T1000 (cell line): ENCODE measurements around the gene CCDC110.
"Not testable (repeated sequence)": the region's sequence is repeated elsewhere in the genome, so short reads cannot be mapped to it uniquely, and the experiment has no call there.

Source experiments
- DNase-seq: peaks from one replicate; lab custom pipeline; 2025; ENCODE audit warnings: mixed read lengths; lab: John Stamatoyannopoulos, UW

The CCDC110 gene

DNA sequence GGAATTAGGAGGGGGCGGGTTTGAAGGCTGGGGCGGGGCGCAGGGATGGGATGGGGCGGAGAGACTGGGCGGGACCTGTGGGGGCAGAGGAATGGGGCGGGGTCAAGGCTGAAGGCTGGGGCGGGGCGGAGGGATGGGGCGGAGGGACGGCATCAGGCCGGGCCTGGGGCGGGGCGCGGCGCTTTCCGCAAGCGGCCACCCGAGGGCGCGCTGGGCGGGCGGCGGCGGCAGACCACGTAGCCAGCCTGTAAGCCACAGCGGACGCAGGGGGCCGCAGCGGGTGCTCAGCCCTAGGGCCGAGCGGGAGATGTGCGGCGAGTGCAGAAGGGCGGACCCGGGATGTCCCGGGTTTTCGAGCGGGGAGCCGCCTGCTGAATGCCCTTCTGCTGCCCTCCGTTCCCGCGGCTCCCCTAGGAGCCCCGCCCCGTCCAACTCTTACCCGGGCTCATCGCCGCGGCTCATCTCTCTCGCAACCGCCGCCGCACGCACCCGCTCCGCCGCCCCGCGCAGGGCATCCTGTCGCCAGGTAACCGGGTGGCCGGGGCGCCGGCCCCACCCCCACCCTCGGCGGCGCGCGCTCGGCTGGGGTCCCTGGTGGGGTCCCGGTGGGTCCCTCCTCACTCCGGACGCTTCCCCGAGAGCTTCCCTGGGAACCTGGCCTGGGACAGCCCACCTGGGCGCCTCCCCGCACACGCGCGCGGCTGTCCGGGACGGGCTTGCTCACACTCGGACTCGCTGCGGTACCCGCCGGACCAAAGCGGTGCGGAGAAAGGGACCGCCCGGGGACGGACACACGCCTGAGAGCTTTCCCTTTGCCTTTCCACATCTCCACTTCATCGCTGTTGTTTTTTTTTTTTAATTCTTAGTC, at the start of gene CCDC110:
TSS of gene CCDC110 (minus strand) at position 499 of the 868 bp plus-strand sequence. CDS start at position 449, 50 bp downstream.
- peak; percentile 40 for DNase-seq

DNA sequence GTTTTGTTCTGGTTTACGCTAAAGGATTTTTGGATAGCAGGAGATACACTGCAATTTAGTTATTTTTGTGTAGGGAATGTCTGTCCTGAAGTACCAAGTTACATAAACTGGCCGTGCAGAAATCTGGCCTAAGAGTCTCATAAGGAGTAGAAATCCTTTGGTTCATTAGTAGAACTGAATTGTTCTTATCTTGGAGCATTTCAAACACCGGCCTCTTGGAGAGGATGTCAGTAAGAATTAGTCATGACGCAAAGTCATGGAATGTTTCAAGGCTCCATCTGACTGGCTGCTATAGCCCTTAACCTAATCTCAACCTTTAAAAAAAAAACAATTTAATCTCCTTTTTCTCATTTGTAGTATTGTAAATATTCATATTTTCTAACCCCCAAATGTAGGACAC, 48.6 kb upstream of the CCDC110 start:
- DNase-seq, result no peak

DNA sequence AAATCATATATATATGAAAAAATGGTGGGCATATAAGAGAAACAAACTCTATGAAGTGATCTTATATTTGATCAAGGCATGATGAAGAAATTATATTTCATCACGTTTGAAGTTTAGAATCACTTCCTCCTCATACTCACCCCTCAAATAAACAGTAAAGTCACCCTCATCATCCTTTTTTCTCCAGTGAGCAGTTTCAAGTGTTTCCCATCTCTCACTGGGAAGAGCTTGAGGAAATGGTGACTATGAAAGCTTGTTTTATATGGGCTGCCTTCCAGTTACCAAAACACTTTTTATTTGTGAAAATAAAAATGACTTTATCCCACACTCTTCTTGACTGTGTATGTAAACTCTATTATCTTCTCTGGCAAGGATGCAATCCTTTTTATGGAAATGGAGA, 47.0 kb upstream of the CCDC110 start:
- DNase-seq, result no peak

DNA sequence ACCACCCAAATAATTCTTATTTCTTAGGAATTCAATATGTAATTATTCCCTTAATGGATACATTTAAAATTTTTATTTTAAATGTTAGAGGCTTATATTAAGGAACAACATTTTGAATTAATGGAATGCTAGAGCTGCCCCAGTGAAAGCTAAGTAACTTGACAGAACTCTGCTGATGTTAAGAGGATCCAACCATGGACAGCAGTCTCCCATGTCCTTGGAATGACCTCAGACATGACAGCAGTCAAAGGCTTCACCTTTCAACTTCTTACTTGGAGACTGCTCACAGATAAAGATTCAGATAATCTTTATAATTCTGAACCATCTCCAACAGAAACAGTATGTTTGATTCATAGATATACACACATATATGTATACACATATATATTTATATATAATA, 46.5 kb upstream of the CCDC110 start:
- DNase-seq, result no peak

DNA sequence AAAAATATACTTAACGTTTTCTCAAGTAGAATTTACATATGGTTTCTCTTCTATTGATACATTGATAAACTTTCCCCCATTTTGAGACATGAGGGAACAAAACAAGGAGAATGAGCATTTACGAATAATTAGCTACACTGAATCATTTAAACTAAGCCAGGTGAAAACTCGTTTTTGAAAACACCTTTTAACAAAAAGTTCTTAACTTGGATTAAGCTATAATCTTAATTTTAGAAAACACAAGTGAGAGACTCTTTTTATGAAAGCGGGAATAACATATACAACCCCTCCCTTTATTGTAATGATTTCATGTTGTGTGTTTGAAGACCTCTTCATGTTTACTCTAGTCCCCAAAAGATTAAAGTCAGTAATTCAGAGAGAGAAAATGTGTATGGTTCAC, 43.7 kb upstream of the CCDC110 start:
- no peak for DNase-seq

DNA sequence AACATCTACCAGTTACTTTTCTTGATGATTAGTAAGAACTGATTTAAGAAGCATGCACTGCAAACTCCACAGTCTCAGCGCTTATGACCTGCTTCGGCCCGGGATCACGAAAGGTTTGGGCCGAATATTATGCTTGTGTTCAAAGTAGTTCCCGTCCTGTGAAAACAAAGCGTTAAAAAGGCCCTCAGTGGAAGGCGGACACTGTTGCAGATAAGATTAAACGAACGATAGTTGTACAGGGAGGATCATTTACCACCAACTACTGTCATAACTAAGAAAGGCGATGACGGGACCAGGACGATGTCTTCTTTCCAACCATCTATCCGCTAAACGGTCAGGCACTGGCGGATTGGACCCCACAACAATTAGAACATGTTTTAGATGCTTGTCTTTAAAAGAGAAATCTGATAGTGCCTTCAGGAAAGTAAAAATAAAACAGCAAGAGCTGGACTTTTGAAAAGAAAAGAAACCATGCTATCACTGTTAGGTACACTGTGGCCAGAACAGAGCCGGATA, 42.7 kb upstream of the CCDC110 start:
- DNase-seq, result no peak

DNA sequence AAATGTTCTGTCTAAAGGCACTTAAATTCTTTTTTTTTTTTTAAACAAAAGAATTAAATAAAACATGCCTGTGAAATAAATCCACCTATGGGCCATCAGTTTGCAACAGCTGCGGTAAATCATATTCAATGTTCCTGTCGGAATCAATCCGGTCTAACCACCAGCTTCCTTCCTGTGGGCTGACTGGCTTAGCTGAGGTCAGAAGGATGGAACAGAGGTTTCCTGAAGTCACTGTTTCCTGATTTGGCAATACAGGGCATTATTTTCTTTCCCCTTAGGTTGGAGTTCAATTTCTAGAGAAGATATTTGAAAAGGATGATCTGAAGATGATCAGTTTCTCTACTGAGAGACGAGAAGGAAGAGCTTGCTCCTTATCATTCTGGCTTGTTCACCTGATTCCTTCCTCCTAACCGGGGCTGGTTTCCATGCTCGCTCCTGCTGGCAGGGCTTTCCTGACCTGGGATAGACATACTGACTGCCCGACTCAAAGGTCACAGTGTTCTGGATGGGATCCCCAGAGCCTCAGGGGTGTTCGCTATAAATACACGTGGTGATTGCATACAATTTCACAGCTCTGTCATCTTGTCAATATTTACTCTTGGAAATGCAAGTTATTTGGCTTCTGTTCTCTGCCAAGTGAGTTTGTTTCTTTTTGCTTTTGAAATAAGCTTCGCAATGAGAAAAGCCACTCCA, 42.1 kb upstream of the CCDC110 start:
- no peak for DNase-seq

DNA sequence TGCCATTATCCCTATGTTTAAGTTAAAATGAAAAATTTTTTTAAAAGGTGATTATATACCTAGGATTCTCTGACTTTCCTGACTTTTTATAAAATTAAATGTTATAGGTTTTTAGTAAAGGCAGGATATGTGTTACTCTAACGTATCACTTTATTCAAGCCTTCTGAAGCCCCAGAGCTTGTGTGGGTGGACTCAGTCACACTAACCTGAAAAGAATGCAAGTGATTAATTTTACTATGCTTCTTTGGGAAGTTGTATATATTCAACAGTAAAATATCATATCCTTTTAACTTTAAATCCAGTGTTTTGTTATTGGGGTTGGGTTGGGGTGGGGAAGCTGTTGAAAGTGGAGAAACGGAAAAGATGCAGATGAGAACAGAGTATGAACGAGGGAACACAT, 41.0 kb upstream of the CCDC110 start:
- no peak for DNase-seq

DNA sequence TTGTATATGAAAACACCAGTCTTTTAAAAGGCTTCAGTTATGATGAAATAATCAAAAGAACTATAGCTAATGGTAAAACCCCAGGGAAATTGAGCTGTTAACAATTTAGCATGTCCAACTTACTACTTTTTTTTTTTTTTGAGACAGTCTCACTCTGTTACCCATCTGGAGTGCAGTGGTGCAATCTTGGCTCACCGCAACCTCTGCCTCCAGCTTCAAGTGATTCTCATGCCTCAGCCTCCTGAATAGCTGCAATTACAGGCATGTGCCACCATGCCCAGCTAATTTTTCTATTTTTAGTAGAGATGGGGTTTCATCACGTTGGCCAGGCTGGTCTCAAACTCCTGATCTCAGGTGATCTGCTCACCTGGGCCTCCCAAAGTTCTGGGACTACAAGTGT, 39.7 kb upstream of the CCDC110 start:
- not testable (repeated sequence) for DNase-seq

DNA sequence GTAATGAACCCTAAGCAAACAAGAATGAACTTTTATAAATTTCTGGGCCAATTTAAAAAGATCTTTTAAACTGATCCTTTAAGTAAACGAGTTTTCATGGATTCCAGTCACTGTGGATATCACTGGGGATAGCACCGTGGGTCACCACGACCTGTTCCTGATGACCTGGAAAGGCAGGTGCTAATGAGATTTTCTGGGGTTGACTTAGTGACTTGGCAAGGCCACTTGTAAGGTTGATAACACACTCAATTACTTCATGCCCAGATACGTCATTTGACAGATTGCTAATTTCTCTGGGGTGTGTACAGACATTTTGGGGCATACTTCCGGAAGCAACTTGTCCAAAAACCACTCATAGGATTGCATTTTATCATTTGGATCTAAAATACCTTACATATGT, 39.3 kb upstream of the CCDC110 start:
- no peak for DNase-seq

DNA sequence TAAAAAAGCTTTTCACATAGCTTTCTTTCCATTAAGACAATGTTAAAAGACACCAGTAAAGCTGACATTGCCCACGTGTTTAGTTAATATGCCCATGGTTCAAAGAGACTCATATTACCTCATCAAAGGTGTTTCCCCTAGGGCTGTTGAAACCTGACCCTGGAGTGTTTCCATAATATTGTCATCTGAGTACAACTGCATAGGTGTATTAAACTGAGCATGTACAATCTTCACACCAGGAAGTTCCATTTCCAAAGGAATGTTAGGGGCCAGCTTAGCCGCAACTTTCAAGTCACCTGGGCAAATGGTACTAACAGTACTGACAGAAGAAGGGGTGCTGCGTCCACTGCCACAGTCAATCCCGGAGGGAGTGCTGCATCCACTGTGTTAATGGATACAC, 36.6 kb upstream of the CCDC110 start:
- no peak for DNase-seq

DNA sequence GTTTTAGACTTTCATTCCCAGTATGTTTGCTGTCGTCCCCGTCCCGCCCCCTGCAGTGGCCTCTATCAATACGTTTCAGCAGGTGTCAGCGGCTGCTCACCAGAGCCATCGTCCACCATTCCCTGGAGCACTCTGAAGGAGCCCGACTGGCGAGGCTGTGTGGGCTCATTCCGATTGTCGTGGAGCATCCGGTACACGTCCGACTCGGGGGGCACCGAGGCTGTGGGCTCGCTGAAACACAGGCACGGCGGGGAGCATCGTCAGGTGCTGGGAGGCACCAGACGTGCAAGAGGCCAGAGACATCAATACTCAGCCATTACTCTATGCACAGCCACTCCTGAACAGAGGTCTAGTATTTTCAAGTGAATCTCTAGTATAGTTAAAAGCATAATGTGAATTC, 34.9 kb upstream of the CCDC110 start:
- no peak for DNase-seq

DNA sequence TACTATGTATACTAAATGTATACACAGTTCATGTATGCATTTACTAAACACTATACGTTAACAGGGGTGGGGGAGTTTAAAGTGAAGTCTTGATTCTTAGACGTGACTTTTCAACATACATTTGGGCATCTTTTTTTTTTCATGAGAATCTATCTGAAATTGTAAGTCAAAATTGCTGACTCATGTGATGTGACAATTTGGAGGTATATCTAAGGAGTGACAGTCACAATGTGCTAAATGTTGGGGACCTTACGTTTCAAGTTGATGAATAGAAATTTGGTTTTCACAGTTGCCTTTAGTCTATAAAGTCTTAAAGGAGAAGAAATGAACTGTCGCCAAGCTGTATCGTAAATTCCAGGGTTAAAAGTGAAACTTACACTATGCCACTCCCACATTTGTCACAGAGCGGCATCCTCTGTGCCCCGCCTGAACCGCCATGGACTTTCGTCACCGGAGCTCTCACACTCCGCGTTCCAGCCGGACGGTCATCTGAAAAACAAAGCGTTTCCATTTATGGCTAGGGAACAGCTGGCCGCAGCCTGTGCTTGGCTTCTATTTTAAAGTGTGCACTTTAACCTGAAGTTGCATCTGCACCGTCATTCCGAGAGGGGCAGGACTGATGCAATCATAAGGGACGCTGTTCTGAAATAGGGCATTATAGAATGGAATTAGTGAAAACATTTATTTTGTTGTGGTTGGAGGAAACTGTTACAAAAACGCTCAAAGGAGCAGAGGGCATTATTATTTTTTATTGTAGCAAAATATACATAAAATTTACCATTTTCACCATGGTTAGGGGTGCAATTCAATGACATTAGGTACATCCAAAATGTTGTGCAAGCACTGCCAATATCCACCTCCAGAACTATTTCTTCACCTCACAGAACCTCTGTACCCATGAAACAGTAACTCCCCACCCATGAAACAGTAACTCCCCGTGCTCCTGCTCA, 32.8 kb upstream of the CCDC110 start:
- no peak for DNase-seq

DNA sequence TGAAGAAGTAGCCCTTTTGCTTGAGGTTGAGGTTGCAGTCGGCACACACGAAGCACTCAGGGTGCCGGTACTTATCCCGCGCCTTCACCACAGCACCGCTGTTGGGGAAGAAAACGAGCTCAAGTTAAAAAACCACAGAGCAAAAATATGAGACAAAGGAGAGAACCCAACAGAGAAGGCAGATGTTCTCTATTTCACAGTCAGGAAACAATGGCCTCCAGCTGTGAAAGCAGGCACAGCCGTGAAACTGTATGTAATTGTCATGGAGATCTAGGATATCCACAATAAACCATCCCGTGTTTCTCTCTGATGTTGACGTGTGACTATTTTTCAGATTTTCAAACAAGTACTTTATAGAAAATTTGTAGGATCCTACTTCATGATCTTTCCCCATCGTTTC, 30.9 kb upstream of the CCDC110 start:
- DNase-seq, result no peak

DNA sequence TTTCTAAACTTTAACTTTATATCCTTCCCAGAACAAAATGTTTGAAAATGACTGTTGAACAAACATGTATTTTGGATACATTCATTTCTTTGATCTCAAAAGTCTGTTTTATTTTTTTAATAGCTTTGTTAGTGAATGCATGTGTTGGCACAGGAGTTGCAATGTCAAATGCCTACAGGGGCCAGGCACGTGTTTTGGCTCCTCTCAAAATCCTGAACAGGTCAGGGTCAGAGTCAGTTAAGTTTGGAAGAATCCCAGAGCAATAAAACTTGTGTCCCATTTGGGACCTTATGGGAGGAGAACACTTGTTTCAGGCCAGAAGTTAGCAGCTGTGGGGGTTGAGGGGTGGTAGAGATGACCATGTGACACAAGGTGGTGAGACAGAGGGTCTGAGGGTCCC, 29.0 kb upstream of the CCDC110 start:
- DNase-seq, result no peak

DNA sequence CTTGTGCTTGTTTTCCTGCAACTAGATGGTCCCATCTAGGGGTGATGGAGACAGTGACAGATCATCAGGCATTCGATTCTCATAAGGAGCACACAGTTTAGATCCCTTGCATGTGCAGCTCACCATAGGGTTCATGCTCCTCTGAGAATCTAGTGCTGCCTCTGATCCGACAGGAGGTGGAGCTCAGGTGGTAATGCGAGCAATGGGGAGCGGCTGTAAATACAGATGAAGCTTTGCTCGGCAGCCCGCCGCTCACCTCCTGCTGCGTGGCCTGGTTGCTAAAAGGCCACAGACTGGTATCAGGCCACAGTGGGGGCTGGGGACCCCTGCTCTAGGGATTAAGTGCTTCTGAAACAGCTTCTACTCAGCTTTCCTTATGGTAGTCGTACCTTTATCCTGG, 28.5 kb upstream of the CCDC110 start:
- DNase-seq, result no peak

DNA sequence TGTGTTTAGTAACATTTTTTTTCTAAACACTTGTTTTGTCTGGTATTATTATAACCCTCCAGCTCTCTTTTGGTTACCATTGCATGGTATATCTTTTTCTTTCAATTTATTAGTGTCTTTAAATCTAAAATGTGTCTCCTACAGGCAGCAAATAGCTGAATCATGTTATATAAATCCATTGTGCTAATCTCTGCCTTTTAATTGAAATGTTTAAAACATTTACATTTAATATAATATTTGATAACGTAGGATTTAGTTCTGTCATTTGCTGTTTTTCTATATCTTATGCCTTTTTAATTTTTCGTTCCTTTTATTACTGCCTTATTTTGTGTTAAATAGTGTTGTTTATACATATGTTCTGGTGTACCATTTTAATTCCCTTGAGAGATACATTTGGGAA, 17.1 kb upstream of the CCDC110 start:
- no peak for DNase-seq

DNA sequence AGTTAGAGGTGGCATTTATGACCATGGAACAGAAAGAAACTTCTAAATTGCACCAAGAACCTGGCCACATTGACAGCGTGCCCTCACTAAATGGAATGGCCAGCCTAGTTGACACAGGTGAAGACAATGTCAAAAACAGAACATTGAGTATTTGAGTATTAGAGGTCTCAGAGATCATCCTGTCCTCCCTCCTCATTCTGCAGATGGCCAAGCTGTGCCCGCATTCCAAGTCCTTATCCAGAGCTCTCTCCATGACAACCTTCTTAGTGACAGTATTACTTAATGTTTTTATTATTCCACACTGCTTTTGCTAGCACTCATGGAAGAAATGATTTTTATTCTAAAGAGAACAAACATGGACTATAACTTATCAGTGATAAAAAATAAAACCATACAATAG, 9.9 kb upstream of the CCDC110 start:
- no peak for DNase-seq

DNA sequence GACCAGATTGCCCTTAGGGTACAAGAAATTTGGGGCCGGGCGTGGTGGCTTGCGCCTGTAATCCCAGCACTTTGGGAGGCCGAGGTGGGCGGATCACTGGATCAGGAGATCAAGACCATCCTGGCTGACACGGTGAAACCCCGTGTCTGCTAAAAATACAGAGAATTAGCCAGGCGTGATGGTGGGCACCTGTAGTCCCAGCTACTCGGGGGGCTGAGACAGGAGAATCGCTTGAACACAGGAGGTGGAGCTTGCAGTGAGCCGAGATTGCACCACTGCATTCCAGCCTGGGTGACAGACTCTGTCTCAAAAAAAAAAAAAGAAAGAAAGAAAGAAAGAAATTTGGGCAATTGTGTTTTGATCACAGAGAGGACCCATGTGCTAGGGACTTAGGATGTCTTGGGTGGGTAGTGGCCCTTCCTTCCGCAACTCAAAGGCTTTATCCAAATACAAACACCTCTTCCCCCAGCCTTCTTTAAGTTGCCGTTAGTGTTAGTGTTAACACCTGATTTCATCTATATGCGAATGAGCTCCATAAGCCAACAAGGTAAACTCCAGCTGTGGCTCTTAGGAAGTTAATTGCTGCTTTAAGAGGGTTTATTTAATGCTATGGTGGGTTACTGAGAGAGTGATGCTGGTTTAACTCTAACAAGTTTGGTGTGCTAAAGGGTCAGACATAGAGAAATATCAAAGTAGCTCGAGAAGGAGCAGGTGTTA, 8.6 kb upstream of the CCDC110 start:
- no peak for DNase-seq

DNA sequence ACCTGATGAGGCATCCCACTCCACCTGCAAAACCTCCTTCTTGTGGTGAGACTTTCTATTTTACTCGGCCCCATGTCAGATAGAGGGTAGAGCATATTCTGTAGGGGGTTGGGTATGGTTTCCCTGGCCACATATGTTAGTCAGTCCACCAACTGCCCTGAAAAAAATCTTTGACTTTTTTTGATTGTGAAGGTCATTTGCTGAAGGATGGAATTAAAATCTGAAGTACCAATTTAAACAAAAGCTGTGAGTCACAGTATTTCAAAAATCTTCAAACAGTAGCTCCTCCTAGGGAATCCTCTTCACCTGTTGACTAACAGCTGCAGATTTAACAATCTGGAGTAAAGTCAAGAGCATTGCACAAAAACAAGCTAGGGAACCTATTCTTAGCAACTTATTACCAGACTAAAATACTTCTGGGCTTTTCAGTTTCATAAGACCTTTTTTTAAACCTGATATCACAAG, 8.0 kb upstream of the CCDC110 start:
- no peak for DNase-seq

DNA sequence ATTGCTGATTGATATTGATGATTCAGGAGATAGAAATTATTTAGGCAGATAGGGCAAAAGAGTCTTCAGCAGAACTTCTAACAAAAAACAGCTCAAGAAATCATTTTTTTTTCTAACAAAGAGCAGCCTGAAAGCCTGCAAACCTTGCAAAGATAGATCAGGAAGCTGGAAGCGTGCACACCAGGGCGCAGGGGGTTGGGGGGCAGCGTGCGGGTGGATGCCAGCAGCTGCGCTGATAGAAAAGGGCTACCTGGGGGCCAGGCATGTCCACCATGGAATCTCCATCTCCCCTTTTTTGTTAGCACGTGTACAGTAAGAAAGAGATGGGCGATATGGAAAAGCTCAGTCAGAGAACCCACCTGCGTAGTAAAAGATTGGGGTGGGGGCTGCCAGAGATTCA, 1.7 kb upstream of the CCDC110 start:
- no peak for DNase-seq
